ENCODE data around the gene CLDN16.

Gene CLDN16
- total RNA-seq: 0 to 0.13 reads per million in 2 donors

- no peak for DNase-seq
These were observed at the start of gene CLDN16 for GRCh38 chr3:190387578-190388213. TSS of gene CLDN16 (plus strand) at chr3:190388163. CDS start at chr3:190388330, 167 bp downstream.

GRCh38 chr3:190338717-190339116, 49.2 kb upstream of the CLDN16 start:
- DNase-seq: no peak

GRCh38 chr3:190339130-190339529, 48.8 kb upstream of the CLDN16 start:
- DNase-seq: no peak

- no peak for DNase-seq
These were observed 47.9 kb upstream of the CLDN16 start for GRCh38 chr3:190340071-190340470.

- DNase-seq: no peak
These were observed 42.7 kb upstream of the CLDN16 start for GRCh38 chr3:190345027-190345821.

GRCh38 chr3:190345878-190346277, 42.1 kb upstream of the CLDN16 start:
- DNase-seq: no peak

- no peak for DNase-seq
These were observed 41.4 kb upstream of the CLDN16 start for GRCh38 chr3:190346541-190346940.

GRCh38 chr3:190352861-190353457, 35.0 kb upstream of the CLDN16 start:
- no peak for DNase-seq

- DNase-seq: no peak
These were observed 31.7 kb upstream of the CLDN16 start for GRCh38 chr3:190356246-190356645.

- no peak for DNase-seq
These were observed 30.5 kb upstream of the CLDN16 start for GRCh38 chr3:190357468-190357867.

GRCh38 chr3:190359813-190360212, 28.1 kb upstream of the CLDN16 start:
- no peak for DNase-seq

GRCh38 chr3:190360228-190360627, 27.7 kb upstream of the CLDN16 start:
- DNase-seq: no peak

- no peak for DNase-seq
These were observed 26.2 kb upstream of the CLDN16 start for GRCh38 chr3:190361791-190362190.

GRCh38 chr3:190362258-190362657, 25.7 kb upstream of the CLDN16 start:
- no peak for DNase-seq

- DNase-seq: no peak
These were observed 21.8 kb upstream of the CLDN16 start for GRCh38 chr3:190366133-190366532.

- no peak for DNase-seq
These were observed 19.1 kb upstream of the CLDN16 start for GRCh38 chr3:190368881-190369280.

- no peak for DNase-seq
These were observed 18.2 kb upstream of the CLDN16 start for GRCh38 chr3:190369668-190370295.

GRCh38 chr3:190370369-190370768, 17.6 kb upstream of the CLDN16 start:
- DNase-seq: no peak

GRCh38 chr3:190371152-190371551, 16.8 kb upstream of the CLDN16 start:
- DNase-seq: no peak

GRCh38 chr3:190375246-190375645, 12.7 kb upstream of the CLDN16 start:
- DNase-seq: no peak

GRCh38 chr3:190375671-190376070, 12.3 kb upstream of the CLDN16 start:
- DNase-seq: no peak

- DNase-seq: no peak
These were observed 9.6 kb upstream of the CLDN16 start for GRCh38 chr3:190378240-190378891.

GRCh38 chr3:190380184-190380583, 7.8 kb upstream of the CLDN16 start:
- no peak for DNase-seq
